B cell (primary cell): Measurements from ENCODE around the gene PDAP1. TPM values are rescaled to one million over a fixed set of nuclear protein-coding genes. Genes with fewer than 3 reads are reported as not detected.

ENCODE experiments used
- ATAC-seq: fragments of 200-7000 bp; cut with Tn5 transposase; one replicate; pipeline ENCODE4 v1.10.0; 2021; ENCODE audit warnings: low read depth, mild to moderate bottlenecking, moderate number of reproducible peaks, moderate library complexity
- CTCF ChIA-PET: fragments of 350-600 bp; sonication (Branson Sonifier 250); formaldehyde crosslinking; loops from one replicate; lab custom pipeline; 2021; ENCODE audit warnings: antibody characterized with exemption, inconsistent platforms; lab: Charles Lee
- POLR2A ChIA-PET: fragments of 350-600 bp; sonication (Branson Sonifier 250); formaldehyde crosslinking; loops from one replicate; lab custom pipeline; 2021; ENCODE audit warnings: antibody characterized with exemption; lab: Charles Lee
- DNase-seq: peaks from one replicate; pipeline ENCODE4 v3.0.0; 2013
- H2AFZ ChIP-seq: 2 replicates; pipeline ENCODE4 v1.6.1; 2012; ENCODE audit warnings: mild to moderate bottlenecking, low read depth, low read length; ENCODE audit not compliant: insufficient read depth, poor library complexity, severe bottlenecking
- H3K27ac ChIP-seq, 2 donors: 1 replicate in 1 of 2; 2 replicates in 1 of 2; pipeline ENCODE4 v1.5.1; 2012 to 2013; ENCODE audit warnings: low read length in 2 of 2, mild to moderate bottlenecking in 2 of 2, moderate library complexity in 1 of 2
- H3K27me3 ChIP-seq, 4 experiments: fragments of 200-600 bp in 1 of 4; sonication (generic) in 1 of 4; replicated peaks in 1 of 4; 1 replicate in 2 of 4; 2 replicates in 2 of 4; pipeline versions ENCODE4 v1.6.1 to v1.7.0; 2013 to 2016; ENCODE audit warnings: low read length in 3 of 4, mild to moderate bottlenecking in 2 of 4, mixed read lengths in 1 of 4, moderate library complexity in 1 of 4; ENCODE audit not compliant: insufficient read depth in 4 of 4, control insufficient read depth in 3 of 4; ENCODE audit errors: control extremely low read depth in 1 of 4
- H3K36me3 ChIP-seq, 2 experiments: replicated peaks in 1 of 2; 1 replicate in 1 of 2; 2 replicates in 1 of 2; pipeline versions ENCODE4 v1.6.1 to v1.7.1; 2013; ENCODE audit warnings: low read length in 1 of 2; ENCODE audit not compliant: insufficient read depth in 2 of 2, control insufficient read depth in 1 of 2; ENCODE audit errors: control extremely low read depth in 1 of 2, extremely low read depth in 1 of 2
- H3K4me1 ChIP-seq, 2 donors: fragments of 200-600 bp in 1 of 2; sonication (generic) in 1 of 2; 1 replicate in 1 of 2; 2 replicates in 1 of 2; pipeline versions ENCODE4 v1.5.1 to v1.6.1; 2013 to 2017; ENCODE audit warnings: low read length in 2 of 2; ENCODE audit not compliant: control insufficient read depth in 2 of 2, insufficient read depth in 2 of 2
- H3K4me2 ChIP-seq: replicated peaks from 2 replicates; pipeline ENCODE3; 2012; ENCODE audit warnings: mild to moderate bottlenecking, low read depth, low read length; ENCODE audit not compliant: poor library complexity, severe bottlenecking
- H3K4me3 ChIP-seq, 5 experiments: fragments of 200-600 bp in 1 of 5; sonication (generic) in 1 of 5; 1 replicate in 3 of 5; 2 replicates in 2 of 5; pipeline versions ENCODE4 v1.5.1 to v1.7.0; 2011 to 2016; ENCODE audit warnings: low read length in 4 of 5, mild to moderate bottlenecking in 4 of 5, low read depth in 2 of 5, control low read depth in 1 of 5, moderate library complexity in 1 of 5; ENCODE audit not compliant: insufficient read depth in 1 of 5; ENCODE audit errors: control extremely low read depth in 1 of 5, extremely low read depth in 1 of 5
- H3K79me2 ChIP-seq: fragments of 200-600 bp; sonication (generic); one replicate; pipeline ENCODE4 v1.6.0; 2016; ENCODE audit warnings: low read length; ENCODE audit not compliant: control insufficient read depth, insufficient read depth
- H3K9ac ChIP-seq: fragments of 200-600 bp; sonication (generic); 2 replicates; pipeline ENCODE4 v1.6.1; 2017; ENCODE audit warnings: mild to moderate bottlenecking, low read length, moderate library complexity
- H3K9me3 ChIP-seq, 3 donors: one replicate each; pipeline versions ENCODE4 v1.6.1 to v1.7.1; 2013; ENCODE audit warnings: low read length in 2 of 3; ENCODE audit not compliant: control insufficient read depth in 2 of 3, insufficient read depth in 1 of 3; ENCODE audit errors: control extremely low read depth in 1 of 3
- H4K20me1 ChIP-seq: 2 replicates; pipeline ENCODE4 v1.6.0; 2012; ENCODE audit warnings: mild to moderate bottlenecking, low read length; ENCODE audit not compliant: insufficient read depth, control insufficient read depth, poor library complexity, severe bottlenecking
- H3K27ac Mint-ChIP-seq: one replicate; pipeline ENCODE4 v1.8.0; 2021; ENCODE audit warnings: mixed read lengths
- H3K27me3 Mint-ChIP-seq: one replicate; pipeline ENCODE4 v1.8.0; 2021; ENCODE audit warnings: mixed read lengths
- H3K4me1 Mint-ChIP-seq: one replicate; pipeline ENCODE4 v1.8.0; 2021; ENCODE audit warnings: mixed read lengths
- H3K4me3 Mint-ChIP-seq: one replicate; pipeline ENCODE4 v1.8.0; 2021; ENCODE audit warnings: mixed read lengths
- H3K9me3 Mint-ChIP-seq: one replicate; pipeline ENCODE4 v1.8.0; 2022; ENCODE audit warnings: mixed read lengths; ENCODE audit not compliant: insufficient read depth
- CTCF ChIP-seq: fragments of 200-600 bp; IDR thresholded peaks from one replicate; pipeline ENCODE4 v1.8.0; 2022; ENCODE audit warnings: antibody characterized with exemption, mild to moderate bottlenecking
- EZH2 ChIP-seq: IDR thresholded peaks from 2 replicates; pipeline ENCODE4 v1.6.1; 2012; ENCODE audit warnings: borderline replicate concordance, low read depth, mild to moderate bottlenecking, moderate library complexity, low read length; ENCODE audit not compliant: insufficient read depth, poor library complexity, severe bottlenecking
- WGBS: methylation state at CpG from one replicate; pipeline ENCODE4 v1.1.5; 2013; ENCODE audit warnings: missing lambda C conversion rate; ENCODE audit not compliant: insufficient coverage; 5-methylcytosine and 5-hydroxymethylcytosine counted together
- intact Hi-C: fragments of 100-400 bp; cut with micrococcal nuclease; formaldehyde crosslinking; loops from one replicate; pipeline ENCODE4 v1.10.0; 2022
- polyA plus RNA-seq: library from polyadenylated mRNA; depleted of rRNA; stranded (reverse); fragments of >200 nt; gene quantifications from 2 replicates; pipeline ENCODE4 v1.2.3, GENCODE V29; 2012
- total RNA-seq, 2 donors: library from RNA; stranded (reverse); fragments of 120-200 nt in 1 of 2; gene quantifications; 1 replicate in 1 of 2; 2 replicates in 1 of 2; pipeline versions ENCODE4 v1.2.3 to v1.2.4, GENCODE V29; 2013 to 2022

PDAP1 gene
- total and polyA plus RNA-seq, 2 donors (not counting 1 experiment from before 2014, with no cell fraction given), result 19.2 to 60.4 TPM

GRCh38 chr7:99395616-99396327 is 12.6 kb downstream of the PDAP1 start:
- Histone ChIP-seq H3K4me1 (peaks cover 12 to 20% of the 10 kb centered on the region in 2 donors), H3K4me3 (no peak overlapping the region), H3K9ac (no peak overlapping the region), H3K27ac (no peak overlapping the region), H3K27me3 (no peaks in the 10 kb centered on the region), H4K20me1 (peaks cover 96% of the 10 kb centered on the region), H2AFZ (no peak overlapping the region), H3K9me3 (no peaks in the 10 kb centered on the region), H3K79me2 (peaks cover 22% of the 10 kb centered on the region), H3K4me2 (no peak overlapping the region), H3K36me3 (peaks cover 4 to 73% of the 10 kb centered on the region in 2 experiments)
- Mint-ChIP-seq H3K27ac (peak overlapping the region; percentile 32), H3K4me1 (peaks cover 22% of the 10 kb centered on the region), H3K27me3 (no peaks in the 10 kb centered on the region), H3K9me3 (no peaks in the 10 kb centered on the region), H3K4me3 (no peak overlapping the region)
- ChIA-PET POLR2A (no interaction called here), CTCF (no interaction called here)
- TF ChIP-seq EZH2 (no peak), CTCF (no peak)
- intact Hi-C loops, result no loop called here
- ATAC-seq (no peak), DNase-seq (no peak)
- 93% methylated on average over 12 of the region's 14 CpGs for WGBS

GRCh38 chr7:99394188-99394502 is 14.3 kb downstream of the PDAP1 start:
- no peak for ATAC-seq
- peak overlapping the region; percentile 94 for H3K4me3 Mint-ChIP-seq

More at GRCh38 chr7:99394188-99394502, 14.3 kb downstream of the PDAP1 start:
- Histone ChIP-seq H3K79me2 (peaks cover 34% of the 10 kb centered on the region), H4K20me1 (peaks cover 94% of the 10 kb centered on the region), H3K27ac (peak overlapping the region in 1 of 2 donors; percentile 21), H2AFZ (no peak overlapping the region), H3K4me3 (no peak overlapping the region), H3K4me1 (peaks cover 12 to 20% of the 10 kb centered on the region in 2 donors), H3K27me3 (no peaks in the 10 kb centered on the region), H3K36me3 (peaks cover 0 to 74% of the 10 kb centered on the region in 2 experiments), H3K9ac (no peak overlapping the region), H3K9me3 (no peaks in the 10 kb centered on the region), H3K4me2 (peak overlapping the region; percentile 93)
- intact Hi-C loops, result no loop called here
- 89% methylated on average over 4 of the region's 4 CpGs for WGBS
- POLR2A ChIA-PET, result interaction anchor here (0.7 to 2.0 kb wide), 2 partner anchors 9 to 14 kb away, joined by 3 to 12 read pairs; partner anchors contain the start of genes BUD31 and PDAP1
- Mint-ChIP-seq H3K27me3 (no peaks in the 10 kb centered on the region), H3K27ac (peak overlapping the region; percentile 93), H3K9me3 (no peaks in the 10 kb centered on the region), H3K4me1 (peaks cover 22% of the 10 kb centered on the region)
- TF ChIP-seq CTCF (no peak), EZH2 (no peak)
- no peak for DNase-seq
- CTCF ChIA-PET, result interaction anchor here (1.9 to 3.8 kb wide), 2 partner anchors 14 to 19 kb away, joined by 7 to 20 read pairs; partner anchors contain the start of genes ARPC1B, BUD31 and PDAP1
